ENCODE measurements around the gene IFNLR1.
"Not testable (repeated sequence)": the region's sequence is repeated elsewhere in the genome, so short reads cannot be mapped to it uniquely, and the experiment has no call there.

DNA sequence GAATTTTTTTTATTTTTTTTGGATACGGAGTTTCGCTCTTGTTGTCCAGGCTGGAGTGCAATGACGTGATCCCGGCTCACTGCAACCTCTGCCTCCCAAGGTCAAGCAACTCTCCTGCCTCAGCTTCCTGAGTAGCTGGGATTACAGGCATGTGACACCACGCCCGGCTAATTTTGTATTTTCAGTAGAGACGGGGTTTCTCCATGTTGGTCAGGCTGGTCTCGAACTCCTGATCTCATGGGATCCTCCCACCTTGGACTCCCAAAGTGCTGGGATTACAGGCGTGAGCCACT is 20.3 kb upstream of the IFNLR1 start:
- TF ChIP-seq, protein P1, sequence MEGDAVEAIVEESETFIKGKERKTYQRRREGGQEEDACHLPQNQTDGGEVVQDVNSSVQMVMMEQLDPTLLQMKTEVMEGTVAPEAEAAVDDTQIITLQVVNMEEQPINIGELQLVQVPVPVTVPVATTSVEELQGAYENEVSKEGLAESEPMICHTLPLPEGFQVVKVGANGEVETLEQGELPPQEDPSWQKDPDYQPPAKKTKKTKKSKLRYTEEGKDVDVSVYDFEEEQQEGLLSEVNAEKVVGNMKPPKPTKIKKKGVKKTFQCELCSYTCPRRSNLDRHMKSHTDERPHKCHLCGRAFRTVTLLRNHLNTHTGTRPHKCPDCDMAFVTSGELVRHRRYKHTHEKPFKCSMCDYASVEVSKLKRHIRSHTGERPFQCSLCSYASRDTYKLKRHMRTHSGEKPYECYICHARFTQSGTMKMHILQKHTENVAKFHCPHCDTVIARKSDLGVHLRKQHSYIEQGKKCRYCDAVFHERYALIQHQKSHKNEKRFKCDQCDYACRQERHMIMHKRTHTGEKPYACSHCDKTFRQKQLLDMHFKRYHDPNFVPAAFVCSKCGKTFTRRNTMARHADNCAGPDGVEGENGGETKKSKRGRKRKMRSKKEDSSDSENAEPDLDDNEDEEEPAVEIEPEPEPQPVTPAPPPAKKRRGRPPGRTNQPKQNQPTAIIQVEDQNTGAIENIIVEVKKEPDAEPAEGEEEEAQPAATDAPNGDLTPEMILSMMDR (IDR thresholded peaks at IDR 0.05) = not testable (repeated sequence)
- TF ChIP-seq EP300 (IDR thresholded peaks at IDR 0.05) = not testable (repeated sequence)
